PC-9 (cell line): ENCODE data around the gene TMEM198.

Experiments used
- EZH2 ChIP-seq: fragments of 200-600 bp; sonication (generic); IDR thresholded peaks from 2 replicates; pipeline ENCODE4 v1.8.0; 2017; ENCODE audit warnings: antibody characterized with exemption, low read depth
- TF ChIP-seq, protein P1 (sequence below): fragments of 200-600 bp; sonication (generic); conservative IDR thresholded peaks from 2 replicates; pipeline ENCODE4 v1.6.1; 2017; ENCODE audit warnings: mixed run types, antibody characterized with exemption, mild to moderate bottlenecking, moderate library complexity

DNA sequence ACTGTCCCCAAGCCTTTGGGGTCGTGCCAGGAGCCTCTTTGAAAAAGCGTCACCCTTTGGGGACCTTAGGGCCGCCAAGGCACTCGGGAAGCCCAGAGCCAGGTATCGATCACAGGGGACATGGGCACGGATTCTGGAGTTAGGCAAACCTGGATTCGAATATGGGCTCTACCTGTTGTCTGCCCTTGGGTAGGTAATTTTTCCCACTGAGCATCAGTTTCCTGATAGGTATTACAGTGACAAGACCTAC, 9.3 kb downstream of the TMEM198 start:
- TF ChIP-seq, protein P1, sequence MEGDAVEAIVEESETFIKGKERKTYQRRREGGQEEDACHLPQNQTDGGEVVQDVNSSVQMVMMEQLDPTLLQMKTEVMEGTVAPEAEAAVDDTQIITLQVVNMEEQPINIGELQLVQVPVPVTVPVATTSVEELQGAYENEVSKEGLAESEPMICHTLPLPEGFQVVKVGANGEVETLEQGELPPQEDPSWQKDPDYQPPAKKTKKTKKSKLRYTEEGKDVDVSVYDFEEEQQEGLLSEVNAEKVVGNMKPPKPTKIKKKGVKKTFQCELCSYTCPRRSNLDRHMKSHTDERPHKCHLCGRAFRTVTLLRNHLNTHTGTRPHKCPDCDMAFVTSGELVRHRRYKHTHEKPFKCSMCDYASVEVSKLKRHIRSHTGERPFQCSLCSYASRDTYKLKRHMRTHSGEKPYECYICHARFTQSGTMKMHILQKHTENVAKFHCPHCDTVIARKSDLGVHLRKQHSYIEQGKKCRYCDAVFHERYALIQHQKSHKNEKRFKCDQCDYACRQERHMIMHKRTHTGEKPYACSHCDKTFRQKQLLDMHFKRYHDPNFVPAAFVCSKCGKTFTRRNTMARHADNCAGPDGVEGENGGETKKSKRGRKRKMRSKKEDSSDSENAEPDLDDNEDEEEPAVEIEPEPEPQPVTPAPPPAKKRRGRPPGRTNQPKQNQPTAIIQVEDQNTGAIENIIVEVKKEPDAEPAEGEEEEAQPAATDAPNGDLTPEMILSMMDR, result no peak
- TF ChIP-seq EZH2, result no peak
